Tibial nerve (tissue), 4 donors: ENCODE measurements around the gene ATP1B3.

Experiments
- CTCF ChIP-seq, 5 experiments: fragments of 200-600 bp in 3 of 5; fragments of 450-650 bp in 2 of 5; sonication (generic) in 3 of 5; IDR thresholded peaks; one replicate each; pipeline ENCODE4 v1.5.1; 2016 to 2019; ENCODE audit warnings: antibody characterized with exemption in 5 of 5, mild to moderate bottlenecking in 3 of 5, moderate library complexity in 2 of 5
- EP300 ChIP-seq, 2 donors: sonication (generic); formaldehyde crosslinking; IDR thresholded peaks; one replicate each; pipeline ENCODE4 v1.6.1; 2017; ENCODE audit warnings: antibody characterized with exemption in 2 of 2, mild to moderate bottlenecking in 1 of 2

- TF ChIP-seq CTCF (IDR thresholded peaks at IDR 0.05), result peak; percentile 37 to 59 (median 53)
- TF ChIP-seq EP300 (IDR thresholded peaks at IDR 0.05), result no peak
These were observed 36.8 kb downstream of the ATP1B3 start for GRCh38 chr3:141913150-141913811.
